Liver (tissue), 9 donors: ENCODE measurements around the gene CAB39. TPM values are rescaled to one million over a fixed set of nuclear protein-coding genes. Genes with fewer than 3 reads are reported as not detected.

Experiments used
- DNase-seq: peaks from one replicate; pipeline ENCODE4 v3.0.0-alpha.2; 2017; ENCODE audit warnings: low spot score
- H3K27ac ChIP-seq, 2 donors: one replicate each; pipeline ENCODE4 v1.7.0; 2013; ENCODE audit warnings: inconsistent platforms in 2 of 2, low read length in 2 of 2, control low read depth in 1 of 2, low read depth in 1 of 2, mild to moderate bottlenecking in 1 of 2
- H3K27me3 ChIP-seq, 4 donors: one replicate each; pipeline versions ENCODE4 v1.6.1 to v1.7.0; 2013; ENCODE audit warnings: low read length in 3 of 4, inconsistent platforms in 1 of 4, mild to moderate bottlenecking in 1 of 4, moderate library complexity in 1 of 4; ENCODE audit not compliant: control insufficient read depth in 4 of 4, insufficient read depth in 4 of 4
- H3K36me3 ChIP-seq, 4 donors: one replicate each; pipeline versions ENCODE4 v1.6.1 to v1.7.0; 2013; ENCODE audit warnings: low read length in 3 of 4, mild to moderate bottlenecking in 3 of 4, low read depth in 1 of 4, moderate library complexity in 1 of 4; ENCODE audit not compliant: control insufficient read depth in 4 of 4, insufficient read depth in 3 of 4
- H3K4me1 ChIP-seq, 4 donors: one replicate each; pipeline versions ENCODE4 v1.6.1 to v1.7.0; 2013; ENCODE audit warnings: low read length in 3 of 4, mild to moderate bottlenecking in 3 of 4, moderate library complexity in 1 of 4; ENCODE audit not compliant: control insufficient read depth in 4 of 4, insufficient read depth in 4 of 4
- H3K4me3 ChIP-seq, 3 donors: one replicate each; pipeline versions ENCODE4 v1.6.1 to v1.7.0; 2013; ENCODE audit warnings: low read length in 3 of 3, control low read depth in 1 of 3, low read depth in 1 of 3, mild to moderate bottlenecking in 1 of 3
- H3K9ac ChIP-seq, 2 donors: one replicate each; pipeline ENCODE4 v1.7.0; 2013; ENCODE audit warnings: low read length in 2 of 2, mild to moderate bottlenecking in 2 of 2, moderate library complexity in 2 of 2, control low read depth in 1 of 2, low read depth in 1 of 2
- H3K9me3 ChIP-seq, 4 donors: one replicate each; pipeline versions ENCODE4 v1.6.1 to v1.7.0; 2013; ENCODE audit warnings: low read length in 3 of 4; ENCODE audit not compliant: control insufficient read depth in 4 of 4
- CTCF ChIP-seq: fragments of 150-350 bp; IDR thresholded peaks from 2 replicates; pipeline ENCODE4 v1.5.1; 2017; ENCODE audit warnings: improper control_type of control experiment, low read depth, low read length; ENCODE audit not compliant: missing input control
- EGR1 ChIP-seq, 2 donors: IDR thresholded peaks; 2 replicates each; pipeline ENCODE4 v1.6.1; 2016 to 2018; ENCODE audit warnings: antibody characterized with exemption in 2 of 2, low read depth in 2 of 2
- FOXA1 ChIP-seq: IDR thresholded peaks from 2 replicates; pipeline ENCODE4 v1.6.1; 2016; ENCODE audit warnings: antibody characterized with exemption
- FOXA2 ChIP-seq: IDR thresholded peaks from 2 replicates; pipeline ENCODE4 v1.6.1; 2016; ENCODE audit warnings: antibody characterized with exemption
- GABPA ChIP-seq, 2 donors: IDR thresholded peaks in 1 of 2; conservative IDR thresholded peaks in 1 of 2; 2 replicates each; pipeline ENCODE4 v1.6.1; 2016; ENCODE audit warnings: antibody characterized with exemption in 2 of 2, mild to moderate bottlenecking in 1 of 2, moderate library complexity in 1 of 2
- HNF4A ChIP-seq, 2 donors: conservative IDR thresholded peaks; 2 replicates each; pipeline ENCODE4 v1.6.1; 2016; ENCODE audit warnings: antibody characterized with exemption in 2 of 2, mild to moderate bottlenecking in 2 of 2
- HNF4G ChIP-seq: IDR thresholded peaks from 2 replicates; pipeline ENCODE4 v1.6.1; 2016; ENCODE audit warnings: antibody characterized with exemption
- JUND ChIP-seq, 2 donors: IDR thresholded peaks; 2 replicates each; pipeline ENCODE4 v1.6.1; 2016; ENCODE audit warnings: antibody characterized with exemption in 2 of 2
- MAX ChIP-seq: IDR thresholded peaks from 2 replicates; pipeline ENCODE4 v1.6.1; 2016; ENCODE audit warnings: antibody characterized with exemption
- NR2F2 ChIP-seq: IDR thresholded peaks from 2 replicates; pipeline ENCODE4 v1.6.1; 2016; ENCODE audit warnings: antibody characterized with exemption
- RAD21 ChIP-seq, 2 donors: IDR thresholded peaks; 2 replicates each; pipeline ENCODE4 v1.6.1; 2016; ENCODE audit warnings: antibody characterized with exemption in 2 of 2, mild to moderate bottlenecking in 2 of 2
- REST ChIP-seq: IDR thresholded peaks from 2 replicates; pipeline ENCODE4 v1.6.1; 2016; ENCODE audit warnings: antibody characterized with exemption, mild to moderate bottlenecking
- RXRA ChIP-seq, 2 donors: IDR thresholded peaks; 2 replicates each; pipeline ENCODE4 v1.6.1; 2017 to 2018; ENCODE audit warnings: antibody characterized with exemption in 2 of 2, mild to moderate bottlenecking in 1 of 2
- SP1 ChIP-seq: IDR thresholded peaks from 2 replicates; pipeline ENCODE4 v1.6.1; 2018; ENCODE audit warnings: antibody characterized with exemption, mild to moderate bottlenecking
- TAF1 ChIP-seq: conservative IDR thresholded peaks from 2 replicates; pipeline ENCODE4 v1.6.1; 2016; ENCODE audit warnings: antibody characterized with exemption, mild to moderate bottlenecking
- YY1 ChIP-seq: IDR thresholded peaks from 2 replicates; pipeline ENCODE4 v1.6.1; 2016; ENCODE audit warnings: antibody characterized with exemption, mild to moderate bottlenecking
- ZBTB33 ChIP-seq: IDR thresholded peaks from 2 replicates; pipeline ENCODE4 v1.6.1; 2016; ENCODE audit warnings: antibody characterized with exemption
- WGBS: extraction: QIAGEN DNeasy Blood & Tissue Kit; methylation state at CpG from one replicate; pipeline ENCODE4 v1.1.7; 2013; 5-methylcytosine and 5-hydroxymethylcytosine counted together
- polyA plus RNA-seq, 2 donors: library from polyadenylated mRNA; stranded (reverse) in 1 of 2; unstranded in 1 of 2; fragments of 200-250 nt in 1 of 2; fragments of >200 nt in 1 of 2; fragmentation: Nextera tagmentation in 1 of 2; extraction: Ambion mirVana in 1 of 2; gene quantifications; one replicate each; pipeline versions ENCODE4 v1.2.1 to v1.2.3, GENCODE V29; 2013 to 2015
- total RNA-seq, 2 donors: library from RNA; depleted of rRNA; stranded (reverse); fragments of >200 nt; gene quantifications; one replicate each; pipeline ENCODE4 v1.2.3, GENCODE V29; 2014
- TF ChIP-seq, protein P1 (sequence below): IDR thresholded peaks from 2 replicates; pipeline ENCODE4 v1.6.1; 2016; ENCODE audit warnings: antibody characterized with exemption
- donor health status: healthy.
- donor health status: healthy.
- donor health status: healthy.
- donor health status: healthy.
- donor health status: healthy.

The CAB39 gene
- total and polyA plus RNA-seq, 4 donors, result 9.2 to 39.8 (median 26.5) TPM

- H3K9ac ChIP-seq, result no peak overlapping the region
- H3K4me1 ChIP-seq, result no peaks in the 10 kb centered on the region
- no peak for DNase-seq
- H3K27me3 ChIP-seq, result no peaks in the 10 kb centered on the region
- H3K9me3 ChIP-seq, result no peaks in the 10 kb centered on the region
- TF ChIP-seq FOXA1, result no peak
- TF ChIP-seq ZBTB33, result no peak
- TF ChIP-seq HNF4A (conservative IDR thresholded peaks at IDR 0.05), result no peak
- TF ChIP-seq MAX, result no peak
- TF ChIP-seq GABPA (IDR thresholded peaks at IDR 0.05 in 1 of 2, conservative IDR thresholded peaks at IDR 0.05 in 1 of 2), result no peak
- no peak for TF ChIP-seq FOXA2
- TF ChIP-seq YY1, result no peak
- TF ChIP-seq, protein P1, sequence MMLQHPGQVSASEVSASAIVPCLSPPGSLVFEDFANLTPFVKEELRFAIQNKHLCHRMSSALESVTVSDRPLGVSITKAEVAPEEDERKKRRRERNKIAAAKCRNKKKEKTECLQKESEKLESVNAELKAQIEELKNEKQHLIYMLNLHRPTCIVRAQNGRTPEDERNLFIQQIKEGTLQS, result no peak
- no peak for TF ChIP-seq RXRA (IDR thresholded peaks at IDR 0.05)
- no peak for TF ChIP-seq SP1
- TF ChIP-seq CTCF, result no peak
- no peak for TF ChIP-seq HNF4G
- TF ChIP-seq JUND (IDR thresholded peaks at IDR 0.05), result no peak
- no peak overlapping the region for H3K27ac ChIP-seq
- 72% methylated on average over 7 of the region's 7 CpGs for WGBS
- H3K36me3 ChIP-seq, result peaks cover 0 to 33% (median 27%) of the 10 kb centered on the region in 4 donors
- H3K4me3 ChIP-seq, result no peak overlapping the region
Observed at GRCh38 chr2:230816735-230817134, 104.1 kb downstream of the CAB39 start.

DNA sequence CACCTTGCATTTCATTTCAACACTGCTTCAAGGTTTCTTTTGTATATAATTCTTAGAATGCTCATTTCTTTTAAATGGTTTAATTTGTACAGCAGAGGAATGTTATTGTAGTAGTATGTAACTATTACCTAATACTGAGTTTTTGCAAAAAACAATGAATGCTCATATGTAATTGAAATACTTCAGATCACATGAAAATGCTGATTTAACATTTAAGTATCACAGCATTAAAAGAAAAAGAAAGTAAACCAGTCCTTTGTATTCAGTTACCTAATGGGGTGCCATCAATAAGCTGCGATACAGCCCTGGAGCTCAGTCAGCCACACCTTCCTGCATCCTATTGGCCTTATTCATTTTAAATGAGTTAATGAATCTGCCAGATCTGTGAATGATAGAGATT lies 106.8 kb downstream of the CAB39 start:
- Histone ChIP-seq H3K36me3 (peaks cover 0 to 25% (median 19%) of the 10 kb centered on the region in 4 donors), H3K27ac (no peak overlapping the region), H3K4me1 (peaks cover 0 to 3% (median 0%) of the 10 kb centered on the region in 4 donors), H3K4me3 (no peak overlapping the region), H3K9ac (no peak overlapping the region), H3K9me3 (no peaks in the 10 kb centered on the region), H3K27me3 (no peaks in the 10 kb centered on the region)
- whole genome bisulfite sequencing, result 99% methylated on average over 1 of the region's 1 CpG
- TF ChIP-seq HNF4G (no peak), NR2F2 (no peak), CTCF (no peak), JUND (IDR thresholded peaks at IDR 0.05) (no peak), YY1 (no peak), FOXA2 (no peak), RAD21 (IDR thresholded peaks at IDR 0.05) (no peak), TAF1 (no peak), FOXA1 (no peak), EGR1 (IDR thresholded peaks at IDR 0.05; ENCODE audit: low read depth in 2 of 2) (no peak), HNF4A (conservative IDR thresholded peaks at IDR 0.05) (no peak), SP1 (no peak), GABPA (IDR thresholded peaks at IDR 0.05 in 1 of 2, conservative IDR thresholded peaks at IDR 0.05 in 1 of 2) (no peak), REST (no peak), MAX (no peak), RXRA (IDR thresholded peaks at IDR 0.05) (no peak), ZBTB33 (no peak)
- TF ChIP-seq, protein P1, result no peak
- DNase-seq, result no peak
